ENCODE data around the gene SEZ6L. TPM values are rescaled to one million over a fixed set of nuclear protein-coding genes. Genes with fewer than 3 reads are reported as not detected.

The SEZ6L gene
- total RNA-seq, 1 donor from 2014 or later = 0.65 TPM

GRCh38 chr22:26172389-26172990 lies 3.2 kb downstream of the SEZ6L start:
- intact Hi-C loops (cut with DNase I) = no loop called here
- DNase-seq (ENCODE audit: low spot score) = no peak

GRCh38 chr22:26174280-26174679 lies 5.0 kb downstream of the SEZ6L start:
- DNase-seq (ENCODE audit: low spot score) = no peak
- intact Hi-C loops (cut with DNase I) = no loop called here

- DNase-seq (ENCODE audit: low spot score) = no peak
- intact Hi-C loops (cut with DNase I) = no loop called here
Measured at GRCh38 chr22:26182723-26183122, 13.5 kb downstream of the SEZ6L start.

GRCh38 chr22:26185190-26185589 lies 15.9 kb downstream of the SEZ6L start:
- no peak for DNase-seq (ENCODE audit: low spot score)
- intact Hi-C loops (cut with DNase I) = no loop called here

GRCh38 chr22:26188341-26188740 lies 19.1 kb downstream of the SEZ6L start:
- intact Hi-C loops (cut with DNase I) = no loop called here
- no peak for DNase-seq (ENCODE audit: low spot score)

GRCh38 chr22:26194313-26194712 lies 25.1 kb downstream of the SEZ6L start:
- intact Hi-C loops (cut with DNase I) = no loop called here
- DNase-seq (ENCODE audit: low spot score) = no peak

- intact Hi-C loops (cut with DNase I) = no loop called here
- DNase-seq (ENCODE audit: low spot score) = no peak
Measured at GRCh38 chr22:26194877-26195276, 25.6 kb downstream of the SEZ6L start.

GRCh38 chr22:26196657-26197056 lies 27.4 kb downstream of the SEZ6L start:
- intact Hi-C loops (cut with DNase I) = no loop called here

GRCh38 chr22:26197425-26197824 lies 28.2 kb downstream of the SEZ6L start:
- intact Hi-C loops (cut with DNase I) = no loop called here
- DNase-seq (ENCODE audit: low spot score) = no peak

More at GRCh38 chr22:26196657-26197056, 27.4 kb downstream of the SEZ6L start:
- DNase-seq (ENCODE audit: low spot score) = no peak

GRCh38 chr22:26199665-26200064 lies 30.4 kb downstream of the SEZ6L start:
- no peak for DNase-seq (ENCODE audit: low spot score)
- intact Hi-C loops (cut with DNase I) = no loop called here

GRCh38 chr22:26202280-26202924 lies 33.1 kb downstream of the SEZ6L start:
- DNase-seq (ENCODE audit: low spot score) = no peak
- intact Hi-C loops (cut with DNase I) = no loop called here

GRCh38 chr22:26205494-26205893 lies 36.2 kb downstream of the SEZ6L start:
- intact Hi-C loops (cut with DNase I) = no loop called here
- no peak for DNase-seq (ENCODE audit: low spot score)

- DNase-seq (ENCODE audit: low spot score) = no peak
- intact Hi-C loops (cut with DNase I) = no loop called here
Measured at GRCh38 chr22:26210334-26210733, 41.1 kb downstream of the SEZ6L start.

GRCh38 chr22:26213826-26214225 lies 44.6 kb downstream of the SEZ6L start:
- DNase-seq (ENCODE audit: low spot score) = no peak
- intact Hi-C loops (cut with DNase I) = no loop called here

- no peak for DNase-seq (ENCODE audit: low spot score)
- intact Hi-C loops (cut with DNase I) = no loop called here
Measured at GRCh38 chr22:26214466-26214865, 45.2 kb downstream of the SEZ6L start.

GRCh38 chr22:26215736-26216135 lies 46.5 kb downstream of the SEZ6L start:
- DNase-seq (ENCODE audit: low spot score) = no peak
- intact Hi-C loops (cut with DNase I) = no loop called here

- DNase-seq (ENCODE audit: low spot score) = no peak
Measured at GRCh38 chr22:26225207-26225606, 55.9 kb downstream of the SEZ6L start.

GRCh38 chr22:26226538-26227297 lies 57.5 kb downstream of the SEZ6L start:
- intact Hi-C loops (cut with DNase I) = no loop called here
- DNase-seq (ENCODE audit: low spot score) = no peak

More at GRCh38 chr22:26225207-26225606, 55.9 kb downstream of the SEZ6L start:
- intact Hi-C loops (cut with DNase I) = no loop called here

GRCh38 chr22:26229910-26230309 lies 60.6 kb downstream of the SEZ6L start:
- intact Hi-C loops (cut with DNase I) = no loop called here
- DNase-seq (ENCODE audit: low spot score) = no peak

- DNase-seq (ENCODE audit: low spot score) = no peak
- intact Hi-C loops (cut with DNase I) = no loop called here
Measured at GRCh38 chr22:26234296-26234695, 65.0 kb downstream of the SEZ6L start.

All from cardiac septum (tissue), 1 donor.